Prostate gland (tissue), 2 donors: Measurements from ENCODE around the gene THEMIS2.

Source experiments
- CTCF ChIP-seq, 4 experiments: fragments of 200-600 bp in 2 of 4; fragments of 450-650 bp in 2 of 4; sonication (generic) in 2 of 4; IDR thresholded peaks; 1 replicate in 3 of 4; 2 replicates in 1 of 4; pipeline ENCODE4 v1.5.1; 2016 to 2019; ENCODE audit warnings: antibody characterized with exemption in 4 of 4, mild to moderate bottlenecking in 2 of 4, moderate library complexity in 2 of 4
- POLR2A ChIP-seq: fragments of 450-650 bp; IDR thresholded peaks from one replicate; pipeline ENCODE4 v1.6.1; 2016; ENCODE audit warnings: antibody characterized with exemption, mild to moderate bottlenecking

GRCh38 chr1:27868932-27869718, 3.2 kb upstream of the THEMIS2 start:
- TF ChIP-seq CTCF (IDR thresholded peaks at IDR 0.05): no peak
- TF ChIP-seq POLR2A: no peak
